RWPE2 (cell line): ENCODE measurements around the gene PTCH1.

Source experiments
- ATAC-seq: fragments of 200-7000 bp; cut with Tn5 transposase; 3 replicates; pipeline ENCODE4 v1.9.1; 2021; ENCODE audit warnings: low read depth
- DNase-seq: peaks from one replicate; pipeline ENCODE4 v3.0.0-alpha.2; 2020; ENCODE audit warnings: low spot score
- H3K27ac ChIP-seq: fragments of 450-650 bp; 2 replicates; pipeline ENCODE4 v1.5.1; 2017; ENCODE audit warnings: mild to moderate bottlenecking; ENCODE audit not compliant: poor library complexity, severe bottlenecking
- H3K27me3 ChIP-seq: fragments of 250-450 bp; sonication (Bioruptor Pico); 2 replicates; pipeline ENCODE4 v1.5.1; 2021; ENCODE audit warnings: mild to moderate bottlenecking, moderate library complexity; ENCODE audit not compliant: insufficient read depth, poor library complexity, severe bottlenecking
- H3K36me3 ChIP-seq: fragments of 250-450 bp; sonication (Bioruptor Pico); 2 replicates; pipeline ENCODE4 v1.5.1; 2020; ENCODE audit warnings: low read depth, mild to moderate bottlenecking, moderate library complexity
- H3K4me1 ChIP-seq: fragments of 250-450 bp; sonication (Bioruptor Pico); 2 replicates; pipeline ENCODE4 v1.5.1; 2021; ENCODE audit warnings: mild to moderate bottlenecking, moderate library complexity; ENCODE audit not compliant: insufficient read depth, poor library complexity, severe bottlenecking
- H3K4me3 ChIP-seq: fragments of 250-450 bp; sonication (Bioruptor Pico); 2 replicates; pipeline ENCODE4 v1.5.1; 2021; ENCODE audit warnings: mild to moderate bottlenecking, moderate library complexity; ENCODE audit not compliant: severe bottlenecking
- H3K9me3 ChIP-seq: fragments of 250-450 bp; sonication (Bioruptor Pico); 2 replicates; pipeline ENCODE4 v1.5.1; 2021; ENCODE audit warnings: mild to moderate bottlenecking, moderate library complexity; ENCODE audit not compliant: severe bottlenecking
- CTCF ChIP-seq: fragments of 450-650 bp; IDR thresholded peaks from one replicate; pipeline ENCODE4 v1.5.1; 2017; ENCODE audit warnings: mild to moderate bottlenecking, moderate library complexity; ENCODE audit not compliant: poor library complexity, severe bottlenecking

The PTCH1 gene

GRCh38 chr9:95451065-95451426 is 65.7 kb downstream of the PTCH1 start:
- ATAC-seq: no peak

GRCh38 chr9:95450171-95451064 is 66.4 kb downstream of the PTCH1 start:
- no peak for ATAC-seq
- DNase-seq: no peak
- no peak overlapping the region for H3K4me3 ChIP-seq
- H3K27ac ChIP-seq: no peak overlapping the region
- TF ChIP-seq CTCF: no peak
- H3K9me3 ChIP-seq: no peaks in the 10 kb centered on the region
- H3K4me1 ChIP-seq: no peaks in the 10 kb centered on the region
- no peaks in the 10 kb centered on the region for H3K36me3 ChIP-seq
- no peaks in the 10 kb centered on the region for H3K27me3 ChIP-seq

More at GRCh38 chr9:95451065-95451426, 65.7 kb downstream of the PTCH1 start:
- Histone ChIP-seq H3K9me3 (no peaks in the 10 kb centered on the region), H3K4me3 (no peak overlapping the region), H3K27ac (no peak overlapping the region), H3K36me3 (no peaks in the 10 kb centered on the region), H3K27me3 (no peaks in the 10 kb centered on the region), H3K4me1 (no peaks in the 10 kb centered on the region)
- no peak for DNase-seq
- TF ChIP-seq CTCF: no peak

GRCh38 chr9:95449016-95449415 is 67.8 kb downstream of the PTCH1 start:
- Histone ChIP-seq H3K9me3 (no peaks in the 10 kb centered on the region), H3K36me3 (no peaks in the 10 kb centered on the region), H3K27ac (no peak overlapping the region), H3K4me3 (no peak overlapping the region), H3K4me1 (no peaks in the 10 kb centered on the region), H3K27me3 (no peaks in the 10 kb centered on the region)
- ATAC-seq: no peak
- no peak for TF ChIP-seq CTCF
- no peak for DNase-seq

GRCh38 chr9:95447660-95448420 is 68.9 kb downstream of the PTCH1 start:
- TF ChIP-seq CTCF: no peak
- Histone ChIP-seq H3K4me3 (no peak overlapping the region), H3K27ac (no peak overlapping the region), H3K36me3 (no peaks in the 10 kb centered on the region), H3K9me3 (no peaks in the 10 kb centered on the region), H3K4me1 (no peaks in the 10 kb centered on the region), H3K27me3 (no peaks in the 10 kb centered on the region)
- no peak for ATAC-seq
- DNase-seq: no peak

- ATAC-seq (no peak), DNase-seq (no peak)
- no peak overlapping the region for H3K27ac ChIP-seq
- no peaks in the 10 kb centered on the region for H3K9me3 ChIP-seq
- no peak for TF ChIP-seq CTCF
- no peaks in the 10 kb centered on the region for H3K27me3 ChIP-seq
- H3K36me3 ChIP-seq: no peaks in the 10 kb centered on the region
- H3K4me3 ChIP-seq: no peak overlapping the region
- no peaks in the 10 kb centered on the region for H3K4me1 ChIP-seq
These were observed 69.8 kb downstream of the PTCH1 start for GRCh38 chr9:95446984-95447383.
